GM23248 (cell line): ENCODE results near the gene MKLN1. TPM values are rescaled to one million over a fixed set of nuclear protein-coding genes. Genes with fewer than 3 reads are reported as not detected.

Experiments used
- DNase-seq: peaks from one replicate; pipeline ENCODE4 v3.0.0-alpha.2; 2015
- H2AFZ ChIP-seq: fragments of 200-600 bp; sonication (generic); 2 replicates; pipeline ENCODE4 v1.6.1; 2016; ENCODE audit warnings: antibody characterized with exemption
- H3F3A ChIP-seq: fragments of 200-600 bp; sonication (generic); 2 replicates; pipeline ENCODE4 v1.6.1; 2016; ENCODE audit warnings: mild to moderate bottlenecking, antibody characterized with exemption, mixed run types; ENCODE audit not compliant: insufficient read depth
- H3K27ac ChIP-seq: fragments of 200-600 bp; sonication (generic); 2 replicates; pipeline ENCODE4 v1.5.1; 2016; ENCODE audit warnings: mild to moderate bottlenecking
- H3K27me3 ChIP-seq: fragments of 200-600 bp; sonication (generic); replicated peaks from 2 replicates; pipeline ENCODE4 v1.6.1; 2016; ENCODE audit warnings: mild to moderate bottlenecking; ENCODE audit not compliant: insufficient read depth
- H3K36me3 ChIP-seq: fragments of 200-600 bp; sonication (generic); 2 replicates; pipeline ENCODE4 v1.6.1; 2016; ENCODE audit warnings: low read depth, mild to moderate bottlenecking
- H3K4me1 ChIP-seq: fragments of 200-600 bp; sonication (generic); 2 replicates; pipeline ENCODE4 v1.6.1; 2016; ENCODE audit warnings: mild to moderate bottlenecking; ENCODE audit not compliant: insufficient read depth
- H3K4me2 ChIP-seq: fragments of 200-600 bp; sonication (generic); one replicate; pipeline ENCODE4 v1.6.1; 2016; ENCODE audit warnings: mild to moderate bottlenecking; ENCODE audit not compliant: unreplicated experiment
- H3K4me3 ChIP-seq: fragments of 200-600 bp; sonication (generic); 2 replicates; pipeline ENCODE4 v1.5.1; 2016; ENCODE audit warnings: mild to moderate bottlenecking
- H3K79me2 ChIP-seq: fragments of 200-600 bp; sonication (generic); 2 replicates; pipeline ENCODE4 v1.6.1; 2016; ENCODE audit warnings: mild to moderate bottlenecking; ENCODE audit not compliant: insufficient read depth
- H3K9ac ChIP-seq: fragments of 200-600 bp; sonication (generic); 2 replicates; pipeline ENCODE4 v1.6.1; 2016; ENCODE audit warnings: mild to moderate bottlenecking
- H3K9me2 ChIP-seq: fragments of 200-600 bp; sonication (generic); 2 replicates; pipeline ENCODE4 v1.6.1; 2016; ENCODE audit warnings: mixed run types, mild to moderate bottlenecking, moderate library complexity; ENCODE audit not compliant: insufficient read depth
- H3K9me3 ChIP-seq: fragments of 200-600 bp; sonication (generic); one replicate; pipeline ENCODE4 v1.6.1; 2017; ENCODE audit warnings: low read depth
- H4K20me1 ChIP-seq: fragments of 200-600 bp; sonication (generic); 2 replicates; pipeline ENCODE4 v1.6.0; 2016; ENCODE audit not compliant: insufficient read depth
- EZH2 ChIP-seq: fragments of 200-600 bp; sonication (generic); IDR thresholded peaks from 2 replicates; pipeline ENCODE4 v1.6.1; 2018; ENCODE audit warnings: antibody characterized with exemption, mild to moderate bottlenecking; ENCODE audit not compliant: insufficient read depth, poor library complexity, severe bottlenecking
- EZH2phosphoT487 ChIP-seq: fragments of 200-600 bp; sonication (generic); IDR thresholded peaks from 2 replicates; pipeline ENCODE4 v1.6.1; 2018; ENCODE audit warnings: antibody characterized with exemption, moderate library complexity, mild to moderate bottlenecking, low read depth; ENCODE audit not compliant: insufficient read depth
- WGBS, 2 experiments: methylation state at CpG; one replicate each; pipeline ENCODE4 v1.1.6; 2015 to 2017; ENCODE audit warnings: low lambda C conversion rate in 2 of 2, low coverage in 1 of 2; ENCODE audit errors: missing lambda C conversion rate in 2 of 2; 5-methylcytosine and 5-hydroxymethylcytosine counted together
- in situ Hi-C: fragments of 300-500 bp; cut with MboI; formaldehyde crosslinking; loops from 2 replicates; pipeline ENCODE4 v1.15.0; 2020
- polyA plus RNA-seq: library from polyadenylated mRNA; unstranded; fragments of >200 nt; fragmentation: Nextera tagmentation; extraction: Ambion mirVana; gene quantifications from 2 replicates; pipeline ENCODE4 v1.2.1, GENCODE V29; 2016
- total RNA-seq: library from RNA; depleted of rRNA; stranded (reverse); fragments of >200 nt; shearing (Covaris generic); gene quantifications from 2 replicates; pipeline ENCODE4 v1.2.3, GENCODE V29; 2014

Gene MKLN1
- total and polyA plus RNA-seq, 2 experiments from 2014 or later, result 32.1 to 35.7 TPM

DNA sequence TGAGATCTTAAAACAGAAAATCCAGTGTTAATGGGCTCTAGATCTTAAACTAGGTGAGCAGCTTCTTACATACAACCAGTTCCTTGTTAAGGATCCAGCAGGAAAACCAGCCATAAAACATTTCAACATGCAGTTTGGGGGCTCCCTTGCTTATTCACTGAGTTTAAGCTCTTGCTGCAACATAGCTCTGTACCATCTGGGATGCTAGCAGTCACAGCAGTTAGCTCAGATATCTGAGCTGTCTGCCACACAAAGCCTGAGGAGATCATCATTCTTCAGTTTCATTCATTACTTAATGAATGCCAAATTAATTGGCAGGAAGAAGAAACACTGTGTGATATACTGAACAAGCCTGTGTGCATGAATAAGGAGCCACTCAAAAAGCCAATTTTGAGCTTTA lies 165.9 kb downstream of the MKLN1 start:
- peaks cover 16% of the 10 kb centered on the region; the same call in 1 of the 2 replicates for H3K36me3 ChIP-seq
- H3K4me1 ChIP-seq, result peaks cover 34% of the 10 kb centered on the region
- TF ChIP-seq EZH2 (no peak), EZH2phosphoT487 (no peak)
- H4K20me1 ChIP-seq, result no peaks in the 10 kb centered on the region
- H3K27me3 ChIP-seq, result no peaks in the 10 kb centered on the region
- H3K79me2 ChIP-seq, result no peaks in the 10 kb centered on the region
- no peak overlapping the region for H2AFZ ChIP-seq
- no peaks in the 10 kb centered on the region for H3K9me2 ChIP-seq
- H3K4me2 ChIP-seq, result no peak overlapping the region
- H3K4me3 ChIP-seq, result no peak overlapping the region
- DNase-seq, result peak; percentile 52
- in situ Hi-C loops, result no loop called here
- no peaks in the 10 kb centered on the region for H3K9me3 ChIP-seq
- no peak overlapping the region for H3K9ac ChIP-seq
- peaks cover 97% of the 10 kb centered on the region for H3F3A ChIP-seq
- H3K27ac ChIP-seq, result peak overlapping the region; percentile 65

DNA sequence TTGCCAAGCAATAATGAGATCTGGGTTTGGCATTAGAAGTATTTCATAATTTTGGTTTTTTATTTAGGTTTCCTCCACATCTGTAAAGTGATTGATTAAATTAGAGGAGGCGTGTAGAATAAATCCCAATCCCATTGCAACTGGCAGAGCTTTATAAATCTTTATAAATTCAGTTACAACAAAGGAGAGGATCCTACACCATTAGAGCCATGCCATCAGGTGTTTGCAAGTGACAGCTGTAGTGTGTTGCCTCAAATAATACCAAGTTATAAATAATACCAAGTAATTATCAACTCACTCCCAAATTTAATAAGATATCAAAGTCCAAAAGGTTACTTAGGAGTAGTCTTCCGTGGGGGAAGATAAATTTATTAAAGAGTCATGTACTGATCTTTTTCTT lies 166.5 kb downstream of the MKLN1 start:
- H3K27ac ChIP-seq, result peak overlapping the region; percentile 65; the same call in 1 of the 2 replicates
- no peak overlapping the region for H3K9ac ChIP-seq
- H3K4me3 ChIP-seq, result no peak overlapping the region
- no peak for TF ChIP-seq EZH2
- in situ Hi-C loops, result no loop called here
- DNase-seq, result no peak
- peaks cover 34% of the 10 kb centered on the region for H3K4me1 ChIP-seq
- H3K79me2 ChIP-seq, result no peaks in the 10 kb centered on the region
- H2AFZ ChIP-seq, result no peak overlapping the region
- H3K27me3 ChIP-seq, result no peaks in the 10 kb centered on the region
- WGBS, 2 experiments, result 99 to 100% methylated on average over 2 of the region's 2 CpGs
- H3K9me2 ChIP-seq, result no peaks in the 10 kb centered on the region
- H3F3A ChIP-seq, result peaks cover 97% of the 10 kb centered on the region
- no peak overlapping the region for H3K4me2 ChIP-seq
- H3K9me3 ChIP-seq, result no peaks in the 10 kb centered on the region
- peaks cover 16% of the 10 kb centered on the region; the same call in 1 of the 2 replicates for H3K36me3 ChIP-seq
- H4K20me1 ChIP-seq, result no peaks in the 10 kb centered on the region

DNA sequence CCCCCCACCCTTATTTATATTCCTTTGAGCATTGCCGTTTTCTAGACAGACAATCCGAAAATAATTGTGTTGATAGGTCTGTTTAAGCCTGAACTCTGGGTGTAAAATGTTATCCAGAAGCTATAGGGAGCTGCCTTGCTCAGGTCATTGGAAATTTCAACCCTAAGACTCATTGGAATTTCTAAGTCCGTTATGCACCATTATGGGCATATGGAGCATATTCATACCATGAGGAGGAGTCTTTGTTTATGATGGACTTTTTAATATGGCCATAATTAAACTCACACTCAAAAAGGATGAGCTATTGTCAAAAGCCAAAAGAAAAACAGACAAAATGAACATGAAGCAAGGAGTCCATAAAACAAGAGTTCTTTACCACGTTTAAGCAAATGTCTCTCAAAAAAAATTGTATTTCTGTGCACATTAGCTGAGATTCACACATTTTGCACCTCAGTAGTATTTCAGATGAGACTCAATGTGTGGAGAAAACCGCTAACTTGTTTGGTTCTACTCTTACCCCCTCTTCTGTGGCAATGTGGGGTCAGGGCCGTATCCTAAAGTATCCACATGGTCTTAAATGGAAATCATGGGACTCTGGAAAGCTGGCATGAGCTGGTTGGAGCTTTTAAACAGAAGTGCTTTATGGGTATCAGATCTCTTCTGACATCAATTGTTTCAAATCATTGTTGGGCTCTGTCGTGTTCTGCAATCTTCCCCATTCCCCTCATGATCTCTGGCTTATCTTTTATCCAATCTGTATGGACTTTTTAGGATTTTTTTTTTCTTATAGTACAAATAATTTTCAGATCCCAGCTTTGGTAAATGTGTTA lies 168.2 kb downstream of the MKLN1 start:
- Histone ChIP-seq H3K4me2 (no peak overlapping the region), H3K9me2 (no peaks in the 10 kb centered on the region), H3K4me3 (no peak overlapping the region), H3K9me3 (no peaks in the 10 kb centered on the region), H3K36me3 (peaks cover 28% of the 10 kb centered on the region), H4K20me1 (no peaks in the 10 kb centered on the region), H3K9ac (no peak overlapping the region), H3K27ac (no peak overlapping the region), H3K27me3 (no peaks in the 10 kb centered on the region), H3K79me2 (no peaks in the 10 kb centered on the region), H3F3A (peaks cover 96% of the 10 kb centered on the region), H2AFZ (no peak overlapping the region), H3K4me1 (peaks cover 40% of the 10 kb centered on the region)
- no peak for DNase-seq
- in situ Hi-C loops, result no loop called here
- TF ChIP-seq EZH2phosphoT487 (no peak), EZH2 (no peak)
- 78 to 80% methylated on average over 7 of the region's 7 CpGs for WGBS, 2 experiments

DNA sequence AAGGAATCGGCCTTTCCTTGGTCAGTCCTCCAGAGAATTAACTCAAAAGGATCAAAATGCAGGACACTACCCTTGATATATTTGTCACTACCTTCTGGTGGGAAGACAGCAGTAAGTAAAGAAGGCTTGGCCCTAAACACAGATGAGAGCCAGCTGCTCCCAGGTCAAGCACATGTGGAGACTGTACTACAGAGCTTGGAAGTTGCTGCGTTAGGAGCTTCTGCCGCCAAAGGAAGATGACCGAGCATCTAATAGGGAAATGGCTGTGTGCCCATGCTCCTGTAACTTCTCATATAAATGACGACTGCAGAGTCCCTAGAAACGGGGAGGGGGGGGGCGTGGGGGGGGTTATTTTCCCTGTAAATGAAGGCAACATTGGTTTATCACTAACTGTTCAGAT lies 169.8 kb downstream of the MKLN1 start:
- peaks cover 96% of the 10 kb centered on the region for H3F3A ChIP-seq
- H3K9me3 ChIP-seq, result no peaks in the 10 kb centered on the region
- no peak overlapping the region for H3K4me3 ChIP-seq
- H4K20me1 ChIP-seq, result no peaks in the 10 kb centered on the region
- no peak overlapping the region; the same call in 1 of the 2 replicates for H3K27ac ChIP-seq
- DNase-seq, result no peak
- H3K27me3 ChIP-seq, result no peaks in the 10 kb centered on the region
- peaks cover 28% of the 10 kb centered on the region for H3K36me3 ChIP-seq
- peaks cover 46% of the 10 kb centered on the region for H3K4me1 ChIP-seq
- TF ChIP-seq EZH2, result no peak
- no peak overlapping the region for H3K9ac ChIP-seq
- H3K79me2 ChIP-seq, result no peaks in the 10 kb centered on the region
- H2AFZ ChIP-seq, result no peak overlapping the region
- no peaks in the 10 kb centered on the region for H3K9me2 ChIP-seq
- in situ Hi-C loops, result no loop called here
- 56% methylated on average over 4 to 7 of the region's 7 CpGs for WGBS, 2 experiments
- no peak overlapping the region for H3K4me2 ChIP-seq
